ENCODE results near the gene SCRN1.

SCRN1 gene

DNA sequence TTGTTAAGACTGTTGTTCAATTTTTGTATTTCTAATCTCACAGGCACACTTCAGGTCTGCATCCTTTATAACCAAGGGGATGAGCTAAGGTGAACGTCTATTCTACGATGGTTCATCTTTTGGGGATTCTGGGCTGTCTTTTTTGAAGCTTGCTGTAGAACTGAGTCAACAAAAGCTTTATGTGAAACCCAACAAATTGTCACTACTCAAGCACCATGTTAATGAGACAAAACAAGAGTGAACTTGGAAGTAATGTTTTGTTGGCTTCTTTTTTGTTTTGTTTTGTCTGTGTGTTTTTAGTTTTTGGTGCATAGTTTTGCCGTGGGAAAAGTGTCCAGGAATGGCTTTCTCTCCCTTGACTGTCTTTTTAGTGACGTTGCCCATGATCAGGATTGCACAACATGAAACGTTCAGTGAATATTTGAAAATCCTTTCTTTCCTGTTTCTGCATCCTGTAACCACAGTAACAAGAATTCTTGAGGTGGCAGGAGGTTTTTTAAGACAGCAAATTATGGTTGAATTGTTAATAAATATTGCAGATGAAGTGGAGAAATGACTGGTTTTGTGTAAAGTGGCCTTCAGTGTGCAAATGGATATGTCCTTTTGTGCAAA lies 117.7 kb downstream of the SCRN1 start:
- no peaks in the 10 kb centered on the region for H3K9me3 ChIP-seq (ENCODE audit: insufficient read depth, low read length)
- H3K36me3 ChIP-seq (ENCODE audit: insufficient read depth, insufficient read length, low read length): no peaks in the 10 kb centered on the region
- H3K4me1 ChIP-seq (ENCODE audit: insufficient read depth, insufficient read length): no peaks in the 10 kb centered on the region
- no peak for DNase-seq (ENCODE audit: low read depth, low spot score)
- no peak overlapping the region for H3K9ac ChIP-seq (ENCODE audit: insufficient read length, low read depth)
- no peak overlapping the region for H3K4me3 ChIP-seq (ENCODE audit: insufficient read length, low read depth)
- H3K27me3 ChIP-seq (ENCODE audit: insufficient read depth, insufficient read length): peaks cover 8% of the 10 kb centered on the region
- TF ChIP-seq SUZ12 (IDR thresholded peaks at IDR 0.05; ENCODE audit: extremely low read depth, insufficient read depth, insufficient read length) (no peak), YY1 (IDR thresholded peaks at IDR 0.05; ENCODE audit: insufficient read depth, insufficient read length) (no peak), ZNF274 (IDR thresholded peaks at IDR 0.05; ENCODE audit: low read depth, low read length) (no peak)
